D721Med (cell line): ENCODE data around the gene SORBS1.

Experiments
- DNase-seq: peaks from one replicate; pipeline ENCODE4 v3.0.0; 2011; ENCODE audit warnings: low spot score; ENCODE audit not compliant: insufficient read length
- FAIRE-seq: peaks from 2 replicates; lab custom pipeline; 2011; peaks lifted over from hg19 to GRCh38; lab: Jason Lieb, UNC
- TF ChIP-seq, protein P1 (sequence below): IDR thresholded peaks from 2 replicates; pipeline ENCODE4 v1.5.1; 2012; ENCODE audit warnings: mild to moderate bottlenecking, control low read depth; ENCODE audit not compliant: insufficient read depth; ENCODE audit errors: missing control alignments

SORBS1 gene

DNA sequence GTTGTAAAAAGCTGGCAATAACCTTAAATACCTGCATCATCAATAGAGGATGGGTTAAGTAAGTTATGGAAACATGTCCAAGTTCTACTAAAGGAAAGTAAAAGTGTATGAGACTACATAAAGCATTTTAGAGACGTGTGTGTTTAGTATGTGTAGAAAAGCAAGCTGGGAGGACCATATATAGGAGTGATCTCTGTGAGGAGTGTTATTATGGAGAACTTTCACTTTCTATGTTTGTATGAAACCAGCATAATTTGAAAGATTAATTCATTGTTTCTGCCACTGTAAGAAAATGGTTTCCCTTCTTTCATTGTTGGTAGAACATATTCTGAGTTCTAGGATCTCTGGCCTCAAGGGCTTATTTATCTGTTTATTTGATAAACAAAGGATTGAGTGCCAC, 251.2 kb downstream of the SORBS1 start:
- DNase-seq = no peak
- TF ChIP-seq, protein P1, sequence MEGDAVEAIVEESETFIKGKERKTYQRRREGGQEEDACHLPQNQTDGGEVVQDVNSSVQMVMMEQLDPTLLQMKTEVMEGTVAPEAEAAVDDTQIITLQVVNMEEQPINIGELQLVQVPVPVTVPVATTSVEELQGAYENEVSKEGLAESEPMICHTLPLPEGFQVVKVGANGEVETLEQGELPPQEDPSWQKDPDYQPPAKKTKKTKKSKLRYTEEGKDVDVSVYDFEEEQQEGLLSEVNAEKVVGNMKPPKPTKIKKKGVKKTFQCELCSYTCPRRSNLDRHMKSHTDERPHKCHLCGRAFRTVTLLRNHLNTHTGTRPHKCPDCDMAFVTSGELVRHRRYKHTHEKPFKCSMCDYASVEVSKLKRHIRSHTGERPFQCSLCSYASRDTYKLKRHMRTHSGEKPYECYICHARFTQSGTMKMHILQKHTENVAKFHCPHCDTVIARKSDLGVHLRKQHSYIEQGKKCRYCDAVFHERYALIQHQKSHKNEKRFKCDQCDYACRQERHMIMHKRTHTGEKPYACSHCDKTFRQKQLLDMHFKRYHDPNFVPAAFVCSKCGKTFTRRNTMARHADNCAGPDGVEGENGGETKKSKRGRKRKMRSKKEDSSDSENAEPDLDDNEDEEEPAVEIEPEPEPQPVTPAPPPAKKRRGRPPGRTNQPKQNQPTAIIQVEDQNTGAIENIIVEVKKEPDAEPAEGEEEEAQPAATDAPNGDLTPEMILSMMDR = no peak
- no peak for FAIRE-seq

DNA sequence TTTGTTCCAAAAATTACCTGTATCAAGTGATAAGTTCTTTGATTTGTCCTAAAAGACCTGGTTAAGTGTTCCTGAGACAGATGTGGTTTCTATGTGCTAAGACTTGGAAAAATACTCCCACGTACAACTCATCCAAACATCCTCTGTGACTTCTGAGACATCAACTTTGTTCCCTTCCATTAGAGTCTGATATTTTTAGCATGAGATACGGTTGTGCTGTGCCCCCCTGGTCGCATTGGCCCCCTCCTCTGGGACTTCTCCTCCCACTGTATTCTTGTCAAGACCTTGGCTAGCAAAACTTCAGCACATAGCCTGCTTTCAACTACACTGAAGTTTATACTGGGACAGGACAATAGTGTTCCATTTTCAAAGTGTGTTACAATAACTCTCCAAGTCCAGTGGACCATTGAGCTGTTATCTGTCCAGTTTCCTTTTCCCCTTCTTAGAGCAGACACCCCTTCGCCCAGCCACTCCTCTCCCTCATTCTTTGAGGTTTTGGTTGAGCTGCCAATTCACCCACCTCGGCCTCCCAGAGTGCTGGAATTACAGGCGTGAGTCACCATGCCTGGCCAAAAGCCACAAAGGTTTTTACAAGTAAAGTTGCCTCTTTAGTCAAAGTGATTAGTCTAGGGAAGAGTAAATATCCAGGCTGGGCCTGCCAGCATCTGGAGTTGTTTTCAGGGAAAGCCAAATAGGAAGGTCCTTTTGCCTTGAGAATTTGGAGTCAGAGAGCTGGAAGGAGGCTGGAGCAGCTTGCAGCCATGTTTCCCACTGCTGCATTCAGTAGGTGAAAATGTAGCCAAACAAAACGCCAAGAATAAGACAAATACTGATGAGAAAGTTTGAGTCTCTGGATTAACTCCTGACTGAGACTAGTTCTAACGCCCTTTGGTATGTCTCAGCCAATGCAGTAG, 252.5 kb downstream of the SORBS1 start:
- TF ChIP-seq, protein P1 = no peak
- FAIRE-seq = no peak
- DNase-seq = no peak

DNA sequence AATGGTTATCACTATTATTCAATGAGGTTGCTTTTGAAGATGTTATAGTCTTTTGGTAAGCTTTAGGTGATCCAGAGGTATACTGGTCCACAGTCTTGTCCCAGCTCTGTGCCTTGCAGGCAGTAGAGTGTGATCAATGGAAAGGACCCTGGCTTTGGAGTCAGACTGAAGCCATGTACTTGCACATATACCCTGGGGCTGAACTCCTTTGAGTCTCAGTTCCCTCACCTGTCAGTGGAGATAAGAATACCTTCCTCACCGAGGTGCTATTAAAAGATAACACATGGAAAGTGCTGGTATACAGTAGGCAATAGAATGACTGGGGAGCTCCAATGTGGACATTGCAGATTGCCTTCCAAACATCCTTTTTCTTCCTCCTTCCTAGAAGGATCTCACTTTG, 254.3 kb downstream of the SORBS1 start:
- FAIRE-seq (no peak), DNase-seq (no peak)
- TF ChIP-seq, protein P1 = no peak

DNA sequence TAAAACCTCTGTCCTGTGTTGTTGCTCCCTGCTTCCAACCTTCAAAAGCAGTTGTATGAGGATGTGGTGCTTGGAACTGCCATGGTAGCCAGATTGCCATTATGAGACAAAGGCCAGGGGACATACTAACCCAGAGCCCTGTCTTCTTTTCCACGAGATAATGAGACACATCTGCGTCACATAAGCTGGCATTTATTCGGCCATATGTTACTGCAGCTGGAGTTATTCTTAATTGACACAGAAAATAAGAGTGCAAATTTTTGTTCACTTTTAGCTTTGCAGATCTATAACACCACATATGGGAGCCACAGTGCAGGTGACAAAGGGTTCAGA, 254.9 kb downstream of the SORBS1 start:
- FAIRE-seq = no peak
- no peak for DNase-seq
- TF ChIP-seq, protein P1 = no peak

DNA sequence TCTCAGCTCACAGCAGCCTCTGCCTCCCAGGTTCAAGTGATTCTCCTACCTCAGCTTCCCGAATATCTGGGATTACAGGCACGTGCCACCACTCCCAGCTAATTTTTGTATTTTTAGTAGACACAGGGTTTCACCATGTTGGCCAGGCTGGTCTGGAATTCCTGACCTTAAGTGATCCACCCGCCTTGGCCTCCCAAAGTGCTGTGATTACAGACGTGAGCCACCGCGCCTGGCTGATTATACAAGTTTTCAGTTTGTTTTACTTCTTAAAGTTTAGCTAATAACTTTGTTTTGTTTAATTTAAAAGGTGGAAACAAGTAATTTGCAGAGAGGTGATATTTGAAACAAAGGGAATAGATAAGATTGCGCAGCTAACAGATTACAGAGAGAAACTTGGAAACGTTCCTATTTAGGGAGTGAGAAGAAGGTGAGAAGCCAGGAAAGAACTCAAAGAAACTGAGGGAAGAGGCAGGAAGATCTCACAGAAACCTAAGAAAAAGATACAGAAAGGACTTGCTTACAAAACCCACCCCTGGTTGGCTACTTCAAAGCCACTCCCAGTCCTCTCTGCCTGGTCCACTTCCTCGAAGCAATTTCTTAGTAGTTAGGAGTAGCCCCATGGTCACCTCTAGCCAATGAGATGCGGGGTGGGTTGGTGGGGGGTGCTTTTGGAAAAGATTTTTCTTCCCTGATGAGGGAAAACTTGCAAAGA, 255.4 kb downstream of the SORBS1 start:
- no peak for DNase-seq
- TF ChIP-seq, protein P1 = no peak
- FAIRE-seq = no peak

DNA sequence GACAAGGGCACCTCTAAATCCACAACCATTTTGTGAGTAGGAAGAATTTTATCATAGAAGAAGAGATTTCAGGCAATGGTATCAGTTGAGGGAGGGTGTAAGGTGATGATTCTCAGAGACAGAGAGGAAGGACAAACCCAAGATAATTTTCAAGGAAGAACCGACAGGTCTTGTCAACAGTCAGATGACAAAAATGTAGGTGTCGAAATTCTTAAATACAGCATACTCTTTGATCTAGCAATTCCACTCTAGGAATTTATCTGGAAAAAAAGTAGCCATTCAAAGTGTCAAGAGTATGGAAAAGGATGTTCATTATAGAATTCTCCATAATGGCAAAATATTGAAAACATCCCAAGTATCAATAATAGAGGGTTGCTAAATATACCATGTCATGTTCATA, 256.2 kb downstream of the SORBS1 start:
- TF ChIP-seq, protein P1 = no peak
- DNase-seq = no peak
- no peak for FAIRE-seq
